ENCODE measurements around the gene CCDC8. TPM values are rescaled to one million over a fixed set of nuclear protein-coding genes. Genes with fewer than 3 reads are reported as not detected.

Gene CCDC8
- total and polyA plus RNA-seq, 12 donors, result 6.3 to 74.0 (median 34.4) TPM

GRCh38 chr19:46391296-46392251 is 21.8 kb downstream of the CCDC8 start:
- peaks cover 0 to 7% of the 10 kb centered on the region in 2 donors for H3K4me1 ChIP-seq (replicated peaks in 1 of 2)
- H3K27me3 ChIP-seq, result no peaks in the 10 kb centered on the region
- H3K27ac ChIP-seq, result no peak overlapping the region
- H3K36me3 ChIP-seq (replicated peaks in 1 of 2), result peaks cover 0 to 41% of the 10 kb centered on the region in 2 donors
- no peaks in the 10 kb centered on the region for H3K9me3 ChIP-seq (replicated peaks in 1 of 3)
- no peak for TF ChIP-seq POLR2A (IDR thresholded peaks at IDR 0.05)
- TF ChIP-seq CTCF (IDR thresholded peaks at IDR 0.05), result no peak
- WGBS, 4 donors, result 91 to 94% (median 92%) methylated on average over 25 to 33 of the region's 33 CpGs
- no peak overlapping the region for H3K4me3 ChIP-seq
- DNase-seq, result peak in 2 of 7 donors; percentile 14 to 31
- intact Hi-C loops (cut with DNase I), result loop anchor here in 1 of 2 donors (10.0 kb wide), 1 partner anchor 123 kb away; no protein-coding TSS in a partner anchor

- H3K27ac ChIP-seq, result peak overlapping the region in 1 of 5 donors; percentile 14
- TF ChIP-seq CTCF (IDR thresholded peaks at IDR 0.05) (no peak), POLR2A (IDR thresholded peaks at IDR 0.05) (no peak)
- H3K4me3 ChIP-seq, result no peak overlapping the region
- peaks cover 0 to 41% of the 10 kb centered on the region in 2 donors for H3K36me3 ChIP-seq (replicated peaks in 1 of 2)
- 89 to 100% (median 94%) methylated on average over 9 to 18 of the region's 18 CpGs for WGBS, 4 donors
- no peaks in the 10 kb centered on the region for H3K9me3 ChIP-seq (replicated peaks in 1 of 3)
- H3K4me1 ChIP-seq (replicated peaks in 1 of 2), result peaks cover 0 to 7% of the 10 kb centered on the region in 2 donors
- intact Hi-C loops (cut with DNase I), result loop anchor here in 1 of 2 donors (10.0 kb wide), 1 partner anchor 124 kb away; no protein-coding TSS in a partner anchor
- no peaks in the 10 kb centered on the region for H3K27me3 ChIP-seq
- peak in 2 of 7 donors; percentile 14 to 21 for DNase-seq
Observed at GRCh38 chr19:46390866-46391265, 22.5 kb downstream of the CCDC8 start.

- H3K36me3 ChIP-seq (replicated peaks in 1 of 2), result peaks cover 0 to 43% of the 10 kb centered on the region in 2 donors
- TF ChIP-seq CTCF (IDR thresholded peaks at IDR 0.05) (no peak), POLR2A (IDR thresholded peaks at IDR 0.05) (no peak)
- H3K27me3 ChIP-seq, result no peaks in the 10 kb centered on the region
- 91 to 97% (median 92%) methylated on average over 8 to 16 of the region's 16 CpGs for WGBS, 4 donors
- H3K4me3 ChIP-seq, result no peak overlapping the region
- intact Hi-C loops (cut with DNase I), result loop anchor here in 1 of 2 donors (10.0 kb wide), 1 partner anchor 125 kb away; no protein-coding TSS in a partner anchor
- H3K9me3 ChIP-seq (replicated peaks in 1 of 3), result no peaks in the 10 kb centered on the region
- H3K27ac ChIP-seq, result peak overlapping the region in 1 of 5 donors; percentile 14
- DNase-seq, result peak in 1 of 7 donors; percentile 21
- H3K4me1 ChIP-seq (replicated peaks in 1 of 2), result peaks cover 0 to 7% of the 10 kb centered on the region in 2 donors
Observed at GRCh38 chr19:46390121-46390858, 23.1 kb downstream of the CCDC8 start.
